Liver (tissue), 3 donors: ENCODE data around the gene PHETA2.

Source experiments
- EGR1 ChIP-seq, 2 donors: IDR thresholded peaks; 2 replicates each; pipeline ENCODE4 v1.6.1; 2016 to 2018; ENCODE audit warnings: antibody characterized with exemption in 2 of 2, low read depth in 2 of 2
- JUND ChIP-seq, 2 donors: IDR thresholded peaks; 2 replicates each; pipeline ENCODE4 v1.6.1; 2016; ENCODE audit warnings: antibody characterized with exemption in 2 of 2
- RAD21 ChIP-seq, 2 donors: IDR thresholded peaks; 2 replicates each; pipeline ENCODE4 v1.6.1; 2016; ENCODE audit warnings: antibody characterized with exemption in 2 of 2, mild to moderate bottlenecking in 2 of 2
- RXRA ChIP-seq, 2 donors: IDR thresholded peaks; 2 replicates each; pipeline ENCODE4 v1.6.1; 2017 to 2018; ENCODE audit warnings: antibody characterized with exemption in 2 of 2, mild to moderate bottlenecking in 1 of 2
- SP1 ChIP-seq: IDR thresholded peaks from 2 replicates; pipeline ENCODE4 v1.6.1; 2018; ENCODE audit warnings: antibody characterized with exemption, mild to moderate bottlenecking
- TAF1 ChIP-seq: conservative IDR thresholded peaks from 2 replicates; pipeline ENCODE4 v1.6.1; 2016; ENCODE audit warnings: antibody characterized with exemption, mild to moderate bottlenecking
- TF ChIP-seq, protein P1 (sequence below): IDR thresholded peaks from 2 replicates; pipeline ENCODE4 v1.6.1; 2016; ENCODE audit warnings: antibody characterized with exemption, mild to moderate bottlenecking
- TF ChIP-seq, protein P2 (sequence below): fragments of 150-350 bp; IDR thresholded peaks from 2 replicates; pipeline ENCODE4 v1.5.1; 2017; ENCODE audit warnings: improper control_type of control experiment, low read depth, low read length; ENCODE audit not compliant: missing input control
- donor health status: healthy.
- donor health status: healthy.

DNA sequence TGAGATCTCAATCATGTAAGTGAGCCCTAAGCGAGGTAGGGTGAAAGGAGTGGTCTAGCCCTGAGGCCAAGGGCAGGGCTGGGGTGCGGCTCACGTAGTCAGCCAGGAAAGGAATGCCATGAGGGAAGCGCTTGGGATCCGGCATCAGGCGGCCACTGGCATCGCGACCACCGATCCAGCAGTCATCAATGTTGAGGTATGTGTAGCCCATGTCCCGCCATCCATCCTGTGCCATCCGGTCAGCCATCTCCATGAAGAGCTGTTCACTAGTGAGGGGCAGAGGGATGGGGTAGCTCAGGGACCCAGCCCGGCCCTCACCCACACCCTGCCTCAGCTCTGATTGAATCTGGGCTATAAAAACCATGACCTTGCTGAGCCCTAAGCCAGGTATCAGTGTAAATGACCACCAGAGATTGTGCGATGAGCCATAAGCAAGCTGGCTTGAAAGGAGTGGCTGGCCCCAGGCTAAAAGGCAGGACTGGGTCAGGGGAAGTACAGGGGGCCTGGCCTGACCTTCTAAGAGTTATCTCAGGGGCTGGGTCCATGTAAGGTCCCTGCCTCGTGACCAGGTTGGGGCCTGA lies 6.3 kb upstream of the PHETA2 start:
- TF ChIP-seq, protein P1, sequence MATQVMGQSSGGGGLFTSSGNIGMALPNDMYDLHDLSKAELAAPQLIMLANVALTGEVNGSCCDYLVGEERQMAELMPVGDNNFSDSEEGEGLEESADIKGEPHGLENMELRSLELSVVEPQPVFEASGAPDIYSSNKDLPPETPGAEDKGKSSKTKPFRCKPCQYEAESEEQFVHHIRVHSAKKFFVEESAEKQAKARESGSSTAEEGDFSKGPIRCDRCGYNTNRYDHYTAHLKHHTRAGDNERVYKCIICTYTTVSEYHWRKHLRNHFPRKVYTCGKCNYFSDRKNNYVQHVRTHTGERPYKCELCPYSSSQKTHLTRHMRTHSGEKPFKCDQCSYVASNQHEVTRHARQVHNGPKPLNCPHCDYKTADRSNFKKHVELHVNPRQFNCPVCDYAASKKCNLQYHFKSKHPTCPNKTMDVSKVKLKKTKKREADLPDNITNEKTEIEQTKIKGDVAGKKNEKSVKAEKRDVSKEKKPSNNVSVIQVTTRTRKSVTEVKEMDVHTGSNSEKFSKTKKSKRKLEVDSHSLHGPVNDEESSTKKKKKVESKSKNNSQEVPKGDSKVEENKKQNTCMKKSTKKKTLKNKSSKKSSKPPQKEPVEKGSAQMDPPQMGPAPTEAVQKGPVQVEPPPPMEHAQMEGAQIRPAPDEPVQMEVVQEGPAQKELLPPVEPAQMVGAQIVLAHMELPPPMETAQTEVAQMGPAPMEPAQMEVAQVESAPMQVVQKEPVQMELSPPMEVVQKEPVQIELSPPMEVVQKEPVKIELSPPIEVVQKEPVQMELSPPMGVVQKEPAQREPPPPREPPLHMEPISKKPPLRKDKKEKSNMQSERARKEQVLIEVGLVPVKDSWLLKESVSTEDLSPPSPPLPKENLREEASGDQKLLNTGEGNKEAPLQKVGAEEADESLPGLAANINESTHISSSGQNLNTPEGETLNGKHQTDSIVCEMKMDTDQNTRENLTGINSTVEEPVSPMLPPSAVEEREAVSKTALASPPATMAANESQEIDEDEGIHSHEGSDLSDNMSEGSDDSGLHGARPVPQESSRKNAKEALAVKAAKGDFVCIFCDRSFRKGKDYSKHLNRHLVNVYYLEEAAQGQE, result no peak
- TF ChIP-seq SP1 (no peak), RXRA (IDR thresholded peaks at IDR 0.05) (no peak), TAF1 (no peak), RAD21 (IDR thresholded peaks at IDR 0.05) (no peak), JUND (IDR thresholded peaks at IDR 0.05) (no peak), EGR1 (IDR thresholded peaks at IDR 0.05; ENCODE audit: low read depth in 2 of 2) (no peak)
- TF ChIP-seq, protein P2, sequence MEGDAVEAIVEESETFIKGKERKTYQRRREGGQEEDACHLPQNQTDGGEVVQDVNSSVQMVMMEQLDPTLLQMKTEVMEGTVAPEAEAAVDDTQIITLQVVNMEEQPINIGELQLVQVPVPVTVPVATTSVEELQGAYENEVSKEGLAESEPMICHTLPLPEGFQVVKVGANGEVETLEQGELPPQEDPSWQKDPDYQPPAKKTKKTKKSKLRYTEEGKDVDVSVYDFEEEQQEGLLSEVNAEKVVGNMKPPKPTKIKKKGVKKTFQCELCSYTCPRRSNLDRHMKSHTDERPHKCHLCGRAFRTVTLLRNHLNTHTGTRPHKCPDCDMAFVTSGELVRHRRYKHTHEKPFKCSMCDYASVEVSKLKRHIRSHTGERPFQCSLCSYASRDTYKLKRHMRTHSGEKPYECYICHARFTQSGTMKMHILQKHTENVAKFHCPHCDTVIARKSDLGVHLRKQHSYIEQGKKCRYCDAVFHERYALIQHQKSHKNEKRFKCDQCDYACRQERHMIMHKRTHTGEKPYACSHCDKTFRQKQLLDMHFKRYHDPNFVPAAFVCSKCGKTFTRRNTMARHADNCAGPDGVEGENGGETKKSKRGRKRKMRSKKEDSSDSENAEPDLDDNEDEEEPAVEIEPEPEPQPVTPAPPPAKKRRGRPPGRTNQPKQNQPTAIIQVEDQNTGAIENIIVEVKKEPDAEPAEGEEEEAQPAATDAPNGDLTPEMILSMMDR, result no peak
